ENCODE data around the gene E2F6. TPM values are rescaled to one million over a fixed set of nuclear protein-coding genes. Genes with fewer than 3 reads are reported as not detected.

Gene E2F6
- total and polyA plus RNA-seq, 2 of the 13 experiments (the other 11 are each of a cell fraction or from before 2014, with no cell fraction given), result 27.3 to 36.0 TPM

DNA sequence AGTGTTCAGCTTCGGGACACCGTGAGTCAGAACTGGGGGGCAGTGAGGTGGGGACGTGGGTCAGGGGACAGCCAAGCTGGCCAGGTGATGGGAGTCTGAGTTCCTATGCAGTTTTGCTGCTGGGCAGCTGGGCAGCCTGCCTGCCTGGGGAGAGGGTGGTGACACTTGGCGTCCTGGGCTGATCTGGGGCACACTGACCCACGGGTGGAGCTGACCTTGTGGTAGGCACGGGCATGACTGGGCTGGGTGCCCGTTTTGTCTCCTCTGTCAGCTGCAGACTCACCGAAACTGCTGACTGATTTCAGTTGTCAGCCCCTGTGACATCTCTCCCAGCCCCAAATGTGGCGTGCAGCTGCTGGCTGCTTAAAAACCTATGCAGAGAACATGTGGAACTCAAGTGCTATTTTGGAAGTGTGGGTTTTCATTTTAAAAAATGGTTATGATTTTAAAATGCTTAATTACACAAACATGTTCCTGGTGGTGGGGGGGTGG lies 32.6 kb upstream of the E2F6 start (continued):
- TF ChIP-seq, protein P1, sequence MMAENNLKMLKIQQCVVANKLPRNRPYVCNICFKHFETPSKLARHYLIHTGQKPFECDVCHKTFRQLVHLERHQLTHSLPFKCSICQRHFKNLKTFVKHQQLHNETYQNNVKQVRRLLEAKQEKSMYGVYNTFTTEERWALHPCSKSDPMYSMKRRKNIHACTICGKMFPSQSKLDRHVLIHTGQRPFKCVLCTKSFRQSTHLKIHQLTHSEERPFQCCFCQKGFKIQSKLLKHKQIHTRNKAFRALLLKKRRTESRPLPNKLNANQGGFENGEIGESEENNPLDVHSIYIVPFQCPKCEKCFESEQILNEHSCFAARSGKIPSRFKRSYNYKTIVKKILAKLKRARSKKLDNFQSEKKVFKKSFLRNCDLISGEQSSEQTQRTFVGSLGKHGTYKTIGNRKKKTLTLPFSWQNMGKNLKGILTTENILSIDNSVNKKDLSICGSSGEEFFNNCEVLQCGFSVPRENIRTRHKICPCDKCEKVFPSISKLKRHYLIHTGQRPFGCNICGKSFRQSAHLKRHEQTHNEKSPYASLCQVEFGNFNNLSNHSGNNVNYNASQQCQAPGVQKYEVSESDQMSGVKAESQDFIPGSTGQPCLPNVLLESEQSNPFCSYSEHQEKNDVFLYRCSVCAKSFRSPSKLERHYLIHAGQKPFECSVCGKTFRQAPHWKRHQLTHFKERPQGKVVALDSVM (CRISPR knock-in tag; IDR thresholded peaks at IDR 0.05), result no peak
- TF ChIP-seq, protein P2, sequence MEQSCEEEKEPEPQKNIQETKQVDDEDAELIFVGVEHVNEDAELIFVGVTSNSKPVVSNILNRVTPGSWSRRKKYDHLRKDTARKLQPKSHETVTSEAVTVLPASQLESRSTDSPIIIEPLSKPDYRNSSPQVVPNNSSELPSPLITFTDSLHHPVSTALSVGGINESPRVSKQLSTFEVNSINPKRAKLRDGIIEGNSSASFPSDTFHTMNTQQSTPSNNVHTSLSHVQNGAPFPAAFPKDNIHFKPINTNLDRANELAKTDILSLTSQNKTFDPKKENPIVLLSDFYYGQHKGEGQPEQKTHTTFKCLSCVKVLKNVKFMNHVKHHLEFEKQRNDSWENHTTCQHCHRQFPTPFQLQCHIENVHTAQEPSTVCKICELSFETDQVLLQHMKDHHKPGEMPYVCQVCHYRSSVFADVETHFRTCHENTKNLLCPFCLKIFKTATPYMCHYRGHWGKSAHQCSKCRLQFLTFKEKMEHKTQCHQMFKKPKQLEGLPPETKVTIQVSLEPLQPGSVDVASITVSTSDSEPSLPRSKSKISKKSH (CRISPR knock-in tag; IDR thresholded peaks at IDR 0.05; ENCODE audit: borderline replicate concordance), result peak; percentile 77; the same call in 1 of the 2 replicates
- no peak for TF ChIP-seq KLF12 (CRISPR knock-in tag; IDR thresholded peaks at IDR 0.05; ENCODE audit: borderline replicate concordance)
- no peak for TF ChIP-seq ZBTB7B (CRISPR knock-in tag; IDR thresholded peaks at IDR 0.05)
- no peak for TF ChIP-seq SKI (IDR thresholded peaks at IDR 0.05; ENCODE audit: partially characterized antibody)
- no peak for TF ChIP-seq ZNF337 (CRISPR knock-in tag; IDR thresholded peaks at IDR 0.05; ENCODE audit: borderline replicate concordance, low read depth)
- no peak for TF ChIP-seq ZBTB7A (CRISPR knock-in tag; IDR thresholded peaks at IDR 0.05)
- TF ChIP-seq ZC3H4 (CRISPR knock-in tag; IDR thresholded peaks at IDR 0.05; ENCODE audit: borderline replicate concordance), result peak; percentile 100
- peak; percentile 54; the same call in 1 of the 2 replicates for TF ChIP-seq KDM5B (CRISPR knock-in tag; IDR thresholded peaks at IDR 0.05; ENCODE audit: borderline replicate concordance)
- peak; percentile 18; the same call in 1 of the 2 replicates for TF ChIP-seq DMAP1 (CRISPR knock-in tag; IDR thresholded peaks at IDR 0.05)
- no peak for TF ChIP-seq ZNF207 (IDR thresholded peaks at IDR 0.05; ENCODE audit: borderline replicate concordance)
- no peak; the same call in 1 of the 2 replicates for TF ChIP-seq TOE1 (CRISPR knock-in tag; IDR thresholded peaks at IDR 0.05)
- no peak for TF ChIP-seq PHB2 (IDR thresholded peaks at IDR 0.05; ENCODE audit: partially characterized antibody)
- TF ChIP-seq POLR2A (IDR thresholded peaks at IDR 0.05; ENCODE audit: insufficient read depth in 1 of 2, low read depth in 2 of 2, low read length in 2 of 2), result peak; percentile 66 to 82; a peak in 3 of 4 replicates
- TF ChIP-seq TCF7L2 (IDR thresholded peaks at IDR 0.05; ENCODE audit: low read depth, low read length), result no peak
- no peak for TF ChIP-seq ZNF556 (CRISPR knock-in tag; IDR thresholded peaks at IDR 0.05; ENCODE audit: borderline replicate concordance)
- TF ChIP-seq, protein P3, sequence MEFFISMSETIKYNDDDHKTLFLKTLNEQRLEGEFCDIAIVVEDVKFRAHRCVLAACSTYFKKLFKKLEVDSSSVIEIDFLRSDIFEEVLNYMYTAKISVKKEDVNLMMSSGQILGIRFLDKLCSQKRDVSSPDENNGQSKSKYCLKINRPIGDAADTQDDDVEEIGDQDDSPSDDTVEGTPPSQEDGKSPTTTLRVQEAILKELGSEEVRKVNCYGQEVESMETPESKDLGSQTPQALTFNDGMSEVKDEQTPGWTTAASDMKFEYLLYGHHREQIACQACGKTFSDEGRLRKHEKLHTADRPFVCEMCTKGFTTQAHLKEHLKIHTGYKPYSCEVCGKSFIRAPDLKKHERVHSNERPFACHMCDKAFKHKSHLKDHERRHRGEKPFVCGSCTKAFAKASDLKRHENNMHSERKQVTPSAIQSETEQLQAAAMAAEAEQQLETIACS (CRISPR knock-in tag; IDR thresholded peaks at IDR 0.05), result no peak
- TF ChIP-seq, protein P4, sequence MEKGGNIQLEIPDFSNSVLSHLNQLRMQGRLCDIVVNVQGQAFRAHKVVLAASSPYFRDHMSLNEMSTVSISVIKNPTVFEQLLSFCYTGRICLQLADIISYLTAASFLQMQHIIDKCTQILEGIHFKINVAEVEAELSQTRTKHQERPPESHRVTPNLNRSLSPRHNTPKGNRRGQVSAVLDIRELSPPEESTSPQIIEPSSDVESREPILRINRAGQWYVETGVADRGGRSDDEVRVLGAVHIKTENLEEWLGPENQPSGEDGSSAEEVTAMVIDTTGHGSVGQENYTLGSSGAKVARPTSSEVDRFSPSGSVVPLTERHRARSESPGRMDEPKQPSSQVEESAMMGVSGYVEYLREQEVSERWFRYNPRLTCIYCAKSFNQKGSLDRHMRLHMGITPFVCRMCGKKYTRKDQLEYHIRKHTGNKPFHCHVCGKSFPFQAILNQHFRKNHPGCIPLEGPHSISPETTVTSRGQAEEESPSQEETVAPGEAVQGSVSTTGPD (CRISPR knock-in tag; IDR thresholded peaks at IDR 0.05), result no peak
- TF ChIP-seq ARID2 (CRISPR knock-in tag; IDR thresholded peaks at IDR 0.05; ENCODE audit: borderline replicate concordance), result no peak
- no peak for TF ChIP-seq STAG1 (CRISPR knock-in tag; IDR thresholded peaks at IDR 0.05)
- TF ChIP-seq, protein P5, sequence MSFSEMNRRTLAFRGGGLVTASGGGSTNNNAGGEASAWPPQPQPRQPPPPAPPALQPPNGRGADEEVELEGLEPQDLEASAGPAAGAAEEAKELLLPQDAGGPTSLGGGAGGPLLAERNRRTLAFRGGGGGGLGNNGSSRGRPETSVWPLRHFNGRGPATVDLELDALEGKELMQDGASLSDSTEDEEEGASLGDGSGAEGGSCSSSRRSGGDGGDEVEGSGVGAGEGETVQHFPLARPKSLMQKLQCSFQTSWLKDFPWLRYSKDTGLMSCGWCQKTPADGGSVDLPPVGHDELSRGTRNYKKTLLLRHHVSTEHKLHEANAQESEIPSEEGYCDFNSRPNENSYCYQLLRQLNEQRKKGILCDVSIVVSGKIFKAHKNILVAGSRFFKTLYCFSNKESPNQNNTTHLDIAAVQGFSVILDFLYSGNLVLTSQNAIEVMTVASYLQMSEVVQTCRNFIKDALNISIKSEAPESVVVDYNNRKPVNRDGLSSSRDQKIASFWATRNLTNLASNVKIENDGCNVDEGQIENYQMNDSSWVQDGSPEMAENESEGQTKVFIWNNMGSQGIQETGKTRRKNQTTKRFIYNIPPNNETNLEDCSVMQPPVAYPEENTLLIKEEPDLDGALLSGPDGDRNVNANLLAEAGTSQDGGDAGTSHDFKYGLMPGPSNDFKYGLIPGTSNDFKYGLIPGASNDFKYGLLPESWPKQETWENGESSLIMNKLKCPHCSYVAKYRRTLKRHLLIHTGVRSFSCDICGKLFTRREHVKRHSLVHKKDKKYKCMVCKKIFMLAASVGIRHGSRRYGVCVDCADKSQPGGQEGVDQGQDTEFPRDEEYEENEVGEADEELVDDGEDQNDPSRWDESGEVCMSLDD (CRISPR knock-in tag; IDR thresholded peaks at IDR 0.05; ENCODE audit: borderline replicate concordance), result no peak
- TF ChIP-seq, protein P6, sequence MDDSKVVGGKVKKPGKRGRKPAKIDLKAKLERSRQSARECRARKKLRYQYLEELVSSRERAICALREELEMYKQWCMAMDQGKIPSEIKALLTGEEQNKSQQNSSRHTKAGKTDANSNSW (CRISPR knock-in tag; IDR thresholded peaks at IDR 0.05; ENCODE audit: borderline replicate concordance), result no peak; the same call in 1 of the 2 replicates

Data from HepG2 (cell line).